Calu3 (cell line): Measurements from ENCODE around the gene ANO4. TPM values are rescaled to one million over a fixed set of nuclear protein-coding genes. Genes with fewer than 3 reads are reported as not detected.

Experiments
- BruUV-seq: library from RNA; stranded (reverse); fragments of 400-500 nt; replicated peaks from 2 replicates; lab custom pipeline; 2021; lab: Mats Ljungman, UMichigan
- CTCF ChIA-PET: fragments of 300-600 bp; sonication (Branson Sonifier 250); formaldehyde crosslinking; loops from one replicate; lab custom pipeline; 2022; ENCODE audit warnings: antibody characterized with exemption; lab: Charles Lee
- DNase-seq: peaks from one replicate; pipeline ENCODE4 v3.0.0; 2022
- H3K27ac Mint-ChIP-seq: one replicate; pipeline ENCODE4 v1.8.0; 2022; ENCODE audit warnings: mixed read lengths; ENCODE audit not compliant: unreplicated experiment
- H3K27me3 Mint-ChIP-seq: one replicate; pipeline ENCODE4 v1.8.0; 2022; ENCODE audit warnings: mixed read lengths; ENCODE audit not compliant: unreplicated experiment
- H3K36me3 Mint-ChIP-seq: one replicate; pipeline ENCODE4 v1.8.0; 2022; ENCODE audit warnings: mild to moderate bottlenecking, moderate library complexity, mixed read lengths; ENCODE audit not compliant: insufficient read depth, unreplicated experiment
- H3K4me1 Mint-ChIP-seq: one replicate; pipeline ENCODE4 v1.8.0; 2022; ENCODE audit warnings: mild to moderate bottlenecking, low read depth, mixed read lengths; ENCODE audit not compliant: unreplicated experiment
- H3K4me3 Mint-ChIP-seq: one replicate; pipeline ENCODE4 v1.8.0; 2022; ENCODE audit warnings: mild to moderate bottlenecking, low read depth, moderate library complexity, mixed read lengths; ENCODE audit not compliant: unreplicated experiment
- H3K9me3 Mint-ChIP-seq: one replicate; pipeline ENCODE4 v1.8.0; 2022; ENCODE audit warnings: low read depth, mixed read lengths; ENCODE audit not compliant: unreplicated experiment
- intact Hi-C: fragments of 100-400 bp; cut with micrococcal nuclease; formaldehyde crosslinking; loops from one replicate; pipeline ENCODE4 v1.10.0; 2022; ENCODE audit not compliant: unreplicated experiment
- total RNA-seq: library from RNA; stranded (reverse); gene quantifications from 2 replicates; pipeline ENCODE4 v1.2.3, GENCODE V29; 2022
- TF ChIP-seq, protein P1 (sequence below): fragments of 200-600 bp; IDR thresholded peaks from one replicate; pipeline ENCODE4 v1.8.0; 2022; ENCODE audit warnings: antibody characterized with exemption; ENCODE audit not compliant: unreplicated experiment

Gene ANO4
- total RNA-seq, 1 experiment from 2014 or later, result 1.9 TPM

DNA sequence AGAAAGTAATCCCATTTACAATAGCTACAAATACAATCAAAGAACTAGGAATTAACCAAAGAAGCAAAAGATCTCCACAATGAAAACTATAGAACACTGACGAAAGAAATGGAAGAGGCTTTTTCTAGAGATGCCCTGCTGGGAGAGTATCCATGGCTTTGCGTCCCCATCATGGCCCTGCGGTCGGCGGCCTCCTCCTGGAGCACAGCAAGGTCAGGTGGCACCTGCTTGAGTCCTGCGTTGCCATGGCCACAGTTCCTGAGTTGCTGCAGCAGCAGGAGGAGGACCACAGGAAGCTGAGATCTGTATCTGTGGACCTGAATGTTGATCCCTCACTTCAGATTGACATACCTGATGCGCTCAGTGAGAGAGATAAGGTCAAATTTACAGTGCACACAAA is 271.9 kb downstream of the ANO4 start:
- intact Hi-C loops, result no loop called here
- CTCF ChIA-PET, result interaction anchor here (0.5 kb wide), 1 partner anchor 469 kb away, joined by 8 read pairs; no protein-coding TSS in a partner anchor
- BruUV-seq, result no TSS peak
- TF ChIP-seq, protein P1, sequence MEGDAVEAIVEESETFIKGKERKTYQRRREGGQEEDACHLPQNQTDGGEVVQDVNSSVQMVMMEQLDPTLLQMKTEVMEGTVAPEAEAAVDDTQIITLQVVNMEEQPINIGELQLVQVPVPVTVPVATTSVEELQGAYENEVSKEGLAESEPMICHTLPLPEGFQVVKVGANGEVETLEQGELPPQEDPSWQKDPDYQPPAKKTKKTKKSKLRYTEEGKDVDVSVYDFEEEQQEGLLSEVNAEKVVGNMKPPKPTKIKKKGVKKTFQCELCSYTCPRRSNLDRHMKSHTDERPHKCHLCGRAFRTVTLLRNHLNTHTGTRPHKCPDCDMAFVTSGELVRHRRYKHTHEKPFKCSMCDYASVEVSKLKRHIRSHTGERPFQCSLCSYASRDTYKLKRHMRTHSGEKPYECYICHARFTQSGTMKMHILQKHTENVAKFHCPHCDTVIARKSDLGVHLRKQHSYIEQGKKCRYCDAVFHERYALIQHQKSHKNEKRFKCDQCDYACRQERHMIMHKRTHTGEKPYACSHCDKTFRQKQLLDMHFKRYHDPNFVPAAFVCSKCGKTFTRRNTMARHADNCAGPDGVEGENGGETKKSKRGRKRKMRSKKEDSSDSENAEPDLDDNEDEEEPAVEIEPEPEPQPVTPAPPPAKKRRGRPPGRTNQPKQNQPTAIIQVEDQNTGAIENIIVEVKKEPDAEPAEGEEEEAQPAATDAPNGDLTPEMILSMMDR, result no peak
- Mint-ChIP-seq H3K4me3 (no peak overlapping the region), H3K27ac (no peak overlapping the region), H3K27me3 (no peaks in the 10 kb centered on the region), H3K36me3 (no peaks in the 10 kb centered on the region), H3K9me3 (peaks cover 6% of the 10 kb centered on the region), H3K4me1 (peaks cover 9% of the 10 kb centered on the region)
- no peak for DNase-seq

DNA sequence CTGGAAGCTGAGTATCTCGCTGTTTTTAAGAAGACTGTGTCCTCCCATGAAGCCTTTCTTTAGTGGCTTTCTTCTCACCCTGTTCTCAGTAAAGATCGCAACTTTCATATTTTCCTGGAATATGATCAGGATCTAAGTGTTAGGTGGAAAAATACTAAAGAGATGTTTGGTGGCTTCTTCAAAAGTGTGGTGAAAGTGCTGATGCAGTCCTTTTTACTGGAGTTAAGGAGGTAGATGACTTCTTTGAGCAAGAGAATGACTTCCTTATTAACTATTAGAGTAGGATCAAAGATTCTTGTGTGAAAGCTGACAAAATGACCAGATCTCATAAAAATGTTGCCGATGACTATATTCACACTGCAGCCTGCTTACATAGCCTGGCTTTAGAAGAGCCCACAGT is 273.8 kb downstream of the ANO4 start:
- no TSS peak for BruUV-seq
- H3K4me1 Mint-ChIP-seq, result peaks cover 9% of the 10 kb centered on the region
- DNase-seq, result no peak
- CTCF ChIA-PET, result no interaction called here
- no peak overlapping the region for H3K4me3 Mint-ChIP-seq
- H3K27ac Mint-ChIP-seq, result no peak overlapping the region
- intact Hi-C loops, result no loop called here
- peaks cover 6% of the 10 kb centered on the region for H3K9me3 Mint-ChIP-seq
- TF ChIP-seq, protein P1, result no peak
- no peaks in the 10 kb centered on the region for H3K36me3 Mint-ChIP-seq
- no peaks in the 10 kb centered on the region for H3K27me3 Mint-ChIP-seq

GRCh38 chr12:101068836-101069235 is 274.3 kb downstream of the ANO4 start:
- H3K27ac Mint-ChIP-seq, result no peak overlapping the region
- intact Hi-C loops, result no loop called here
- peaks cover 9% of the 10 kb centered on the region for H3K4me1 Mint-ChIP-seq
- no peak overlapping the region for H3K4me3 Mint-ChIP-seq
- CTCF ChIA-PET, result no interaction called here
- H3K9me3 Mint-ChIP-seq, result peaks cover 6% of the 10 kb centered on the region
- TF ChIP-seq, protein P1, result no peak
- no peaks in the 10 kb centered on the region for H3K36me3 Mint-ChIP-seq
- no peak for DNase-seq
- BruUV-seq, result no TSS peak
- H3K27me3 Mint-ChIP-seq, result no peaks in the 10 kb centered on the region

GRCh38 chr12:101074940-101075680 is 280.5 kb downstream of the ANO4 start:
- H3K4me3 Mint-ChIP-seq, result no peak overlapping the region
- H3K4me1 Mint-ChIP-seq, result no peaks in the 10 kb centered on the region
- H3K36me3 Mint-ChIP-seq, result no peaks in the 10 kb centered on the region
- no peaks in the 10 kb centered on the region for H3K27me3 Mint-ChIP-seq
- no peak overlapping the region for H3K27ac Mint-ChIP-seq
- intact Hi-C loops, result no loop called here
- CTCF ChIA-PET, result interaction anchor here (0.7 kb wide), 1 partner anchor 12 kb away, joined by 4 read pairs; no protein-coding TSS in a partner anchor
- DNase-seq, result no peak
- TF ChIP-seq, protein P1, result no peak
- no TSS peak for BruUV-seq
- H3K9me3 Mint-ChIP-seq, result no peaks in the 10 kb centered on the region
